PC-3 (cell line): Measurements from ENCODE around the gene OR10A2.

Experiments used
- CTCF ChIP-seq: fragments of 300-600 bp; sonication (generic); conservative IDR thresholded peaks from 2 replicates; pipeline ENCODE4 v1.5.1; 2017; ENCODE audit warnings: antibody characterized with exemption, low read depth, mild to moderate bottlenecking, low read length
- EZH2 ChIP-seq: fragments of 300-600 bp; sonication (generic); IDR thresholded peaks from one replicate; pipeline ENCODE4 v1.6.1; 2017; ENCODE audit warnings: antibody characterized with exemption, mild to moderate bottlenecking, low read length; ENCODE audit not compliant: unreplicated experiment

DNA sequence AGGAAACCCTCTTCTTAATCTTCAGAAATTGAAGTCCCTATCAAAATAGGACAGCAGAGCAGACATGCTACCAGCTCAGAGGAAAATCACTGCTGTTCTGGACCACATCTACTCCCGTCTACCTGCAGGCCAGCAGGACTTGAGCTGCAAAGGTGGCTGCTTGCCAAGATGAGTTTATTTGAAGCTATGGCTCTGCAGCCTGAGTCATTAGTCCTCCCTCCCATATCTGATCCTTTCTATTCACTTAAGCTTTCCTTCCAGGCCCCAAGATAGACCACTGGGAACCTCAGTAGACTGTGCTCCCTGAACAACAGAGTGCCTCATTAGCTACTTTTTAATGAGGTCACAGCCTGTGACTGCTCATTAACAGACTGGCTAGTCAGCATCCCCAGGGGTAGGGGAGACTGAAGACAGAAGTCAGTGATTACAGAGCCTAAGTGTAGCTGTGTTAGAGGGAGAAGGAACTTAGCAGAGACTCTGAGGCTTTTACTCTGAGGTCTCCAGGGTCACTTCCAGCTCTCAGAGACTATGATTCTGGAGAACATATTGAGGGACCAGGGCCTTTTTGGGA is 6.8 kb upstream of the OR10A2 start:
- TF ChIP-seq CTCF (no peak), EZH2 (no peak)
